ENCODE data around the gene WRNIP1. TPM values are rescaled to one million over a fixed set of nuclear protein-coding genes. Genes with fewer than 3 reads are reported as not detected.

WRNIP1 gene
- total and polyA plus RNA-seq, 2 of the 8 experiments (the other 6 are each of a cell fraction or from before 2014, with no cell fraction given), result 38.2 to 39.2 TPM

DNA sequence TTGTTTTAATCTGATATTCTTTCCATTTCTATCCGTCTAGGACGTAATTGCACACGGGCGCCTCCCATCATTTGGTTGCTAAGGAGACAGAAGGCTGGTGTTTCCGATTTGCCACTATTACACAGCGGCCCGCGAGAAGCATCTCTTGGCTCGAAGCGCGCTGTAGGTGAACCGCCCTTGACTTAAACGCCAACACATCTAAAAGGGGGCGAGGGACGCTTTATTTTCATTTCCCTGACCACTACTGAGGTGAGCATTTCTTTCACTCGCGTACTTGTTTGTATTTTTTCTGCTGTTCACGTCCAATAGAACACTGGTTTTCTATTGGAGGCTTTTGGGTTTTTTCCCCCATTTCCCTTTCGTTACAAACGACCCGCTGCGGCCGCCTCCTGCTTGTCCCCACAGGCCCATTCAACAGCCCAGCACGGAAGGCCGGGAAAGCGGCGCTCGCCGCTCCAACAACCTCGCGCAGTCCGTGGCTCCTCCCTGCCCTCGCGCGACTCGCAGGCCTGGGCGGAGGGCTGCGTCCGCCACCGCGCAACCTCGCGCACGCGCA is 505 bp upstream of the WRNIP1 start (continued):
- TF ChIP-seq, protein P1, sequence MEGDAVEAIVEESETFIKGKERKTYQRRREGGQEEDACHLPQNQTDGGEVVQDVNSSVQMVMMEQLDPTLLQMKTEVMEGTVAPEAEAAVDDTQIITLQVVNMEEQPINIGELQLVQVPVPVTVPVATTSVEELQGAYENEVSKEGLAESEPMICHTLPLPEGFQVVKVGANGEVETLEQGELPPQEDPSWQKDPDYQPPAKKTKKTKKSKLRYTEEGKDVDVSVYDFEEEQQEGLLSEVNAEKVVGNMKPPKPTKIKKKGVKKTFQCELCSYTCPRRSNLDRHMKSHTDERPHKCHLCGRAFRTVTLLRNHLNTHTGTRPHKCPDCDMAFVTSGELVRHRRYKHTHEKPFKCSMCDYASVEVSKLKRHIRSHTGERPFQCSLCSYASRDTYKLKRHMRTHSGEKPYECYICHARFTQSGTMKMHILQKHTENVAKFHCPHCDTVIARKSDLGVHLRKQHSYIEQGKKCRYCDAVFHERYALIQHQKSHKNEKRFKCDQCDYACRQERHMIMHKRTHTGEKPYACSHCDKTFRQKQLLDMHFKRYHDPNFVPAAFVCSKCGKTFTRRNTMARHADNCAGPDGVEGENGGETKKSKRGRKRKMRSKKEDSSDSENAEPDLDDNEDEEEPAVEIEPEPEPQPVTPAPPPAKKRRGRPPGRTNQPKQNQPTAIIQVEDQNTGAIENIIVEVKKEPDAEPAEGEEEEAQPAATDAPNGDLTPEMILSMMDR (IDR thresholded peaks at IDR 0.05; ENCODE audit: control extremely low read depth in 1 of 3, insufficient read depth in 1 of 3, low read depth in 1 of 3, low read length in 3 of 3), result no peak
- TF ChIP-seq CHD2 (IDR thresholded peaks at IDR 0.05; ENCODE audit: low read length), result peak; percentile 81; the same call in 1 of the 2 replicates

Data from H1 (cell line).